NT2/D1 (cell line): ENCODE results near the gene PRR15.

Source experiments
- SUZ12 ChIP-seq: IDR thresholded peaks from 2 replicates; pipeline ENCODE4 v1.6.1; 2011; ENCODE audit not compliant: insufficient read length, insufficient read depth; ENCODE audit errors: extremely low read depth
- YY1 ChIP-seq: IDR thresholded peaks from 2 replicates; pipeline ENCODE4 v1.6.1; 2011; ENCODE audit not compliant: insufficient read length, insufficient read depth
- ZNF274 ChIP-seq: IDR thresholded peaks from 2 replicates; pipeline ENCODE4 v1.6.1; 2011; ENCODE audit warnings: mild to moderate bottlenecking, low read depth, low read length

DNA sequence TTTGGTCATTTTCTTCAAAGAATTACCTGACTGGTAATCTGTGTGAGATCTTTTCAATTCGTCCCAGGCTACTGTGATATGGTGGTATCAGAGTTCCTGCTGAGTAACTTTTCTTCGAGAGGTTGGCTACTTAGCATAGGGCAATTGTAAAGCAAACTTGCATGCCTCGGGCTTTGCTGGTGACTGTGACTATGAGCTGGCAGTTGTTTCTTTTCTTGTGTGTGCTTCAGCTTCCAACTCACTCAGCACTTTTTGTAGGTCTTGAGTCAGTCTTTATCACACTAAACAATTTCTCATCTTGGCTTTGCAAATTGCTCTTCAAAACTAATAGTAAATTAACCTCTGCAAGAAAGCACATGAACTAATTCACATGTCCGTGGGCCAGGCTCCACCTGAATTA lies 44.3 kb downstream of the PRR15 start:
- TF ChIP-seq YY1 (no peak), SUZ12 (no peak), ZNF274 (no peak)
